Karpas-422 (cell line): Measurements from ENCODE around the gene SPDYE5. TPM values are rescaled to one million over a fixed set of nuclear protein-coding genes. Genes with fewer than 3 reads are reported as not detected.

ENCODE experiments used
- DNase-seq: peaks from one replicate; pipeline ENCODE4 v3.0.0-alpha.2; 2015
- H2AFZ ChIP-seq: fragments of 200-600 bp; sonication (generic); 2 replicates; pipeline ENCODE4 v1.6.1; 2014; ENCODE audit warnings: antibody characterized with exemption, low read length, mixed read lengths
- H3K27ac ChIP-seq: fragments of 200-600 bp; sonication (generic); 2 replicates; pipeline ENCODE4 v1.5.1; 2014; ENCODE audit warnings: mild to moderate bottlenecking, low read length, moderate library complexity
- H3K27me3 ChIP-seq: fragments of 200-600 bp; sonication (generic); 2 replicates; pipeline ENCODE4 v1.6.1; 2014; ENCODE audit warnings: low read length, mixed read lengths
- H3K36me3 ChIP-seq: fragments of 200-600 bp; sonication (generic); 2 replicates; pipeline ENCODE4 v1.6.1; 2014; ENCODE audit warnings: low read length, mixed read lengths; ENCODE audit not compliant: insufficient read depth
- H3K4me1 ChIP-seq: fragments of 200-600 bp; sonication (generic); 2 replicates; pipeline ENCODE4 v1.6.1; 2014; ENCODE audit warnings: mild to moderate bottlenecking, low read length, mixed read lengths
- H3K4me2 ChIP-seq: fragments of 200-600 bp; sonication (generic); 2 replicates; pipeline ENCODE4 v1.6.1; 2014; ENCODE audit warnings: low read length, low read depth, mild to moderate bottlenecking; ENCODE audit not compliant: poor library complexity, severe bottlenecking
- H3K4me3 ChIP-seq: fragments of 200-600 bp; sonication (generic); 2 replicates; pipeline ENCODE4 v1.5.1; 2014; ENCODE audit warnings: mild to moderate bottlenecking, antibody characterized with exemption, low read length, mixed read lengths
- H3K79me2 ChIP-seq: fragments of 200-600 bp; sonication (generic); 2 replicates; pipeline ENCODE4 v1.6.1; 2014; ENCODE audit warnings: mild to moderate bottlenecking, low read length, mixed read lengths
- H3K9ac ChIP-seq: fragments of 200-600 bp; sonication (generic); 2 replicates; pipeline ENCODE4 v1.6.0; 2014; ENCODE audit warnings: low read length
- H3K9me2 ChIP-seq: fragments of 200-600 bp; sonication (generic), shearing (Covaris generic); replicated peaks from 2 replicates; pipeline ENCODE4 v1.6.0; 2014; ENCODE audit warnings: mild to moderate bottlenecking, low read length, moderate library complexity; ENCODE audit not compliant: insufficient read depth
- H3K9me3 ChIP-seq: fragments of 300-700, 200-600 bp; sonication (generic); 2 replicates; pipeline ENCODE4 v1.6.1; 2014; ENCODE audit warnings: low read length, mixed read lengths
- H4K20me1 ChIP-seq: fragments of 200-600 bp; sonication (generic); 2 replicates; pipeline ENCODE4 v1.6.1; 2014; ENCODE audit warnings: mild to moderate bottlenecking, antibody characterized with exemption, low read length, low read depth; ENCODE audit not compliant: insufficient read depth
- total RNA-seq: library from RNA; depleted of rRNA; stranded (reverse); fragments of >200 nt; shearing (Covaris generic); gene quantifications from 2 replicates; pipeline ENCODE4 v1.2.3, GENCODE V29; 2014; ENCODE audit warnings: low replicate concordance

SPDYE5 gene
- total RNA-seq, 1 experiment from 2014 or later: not detected

DNA sequence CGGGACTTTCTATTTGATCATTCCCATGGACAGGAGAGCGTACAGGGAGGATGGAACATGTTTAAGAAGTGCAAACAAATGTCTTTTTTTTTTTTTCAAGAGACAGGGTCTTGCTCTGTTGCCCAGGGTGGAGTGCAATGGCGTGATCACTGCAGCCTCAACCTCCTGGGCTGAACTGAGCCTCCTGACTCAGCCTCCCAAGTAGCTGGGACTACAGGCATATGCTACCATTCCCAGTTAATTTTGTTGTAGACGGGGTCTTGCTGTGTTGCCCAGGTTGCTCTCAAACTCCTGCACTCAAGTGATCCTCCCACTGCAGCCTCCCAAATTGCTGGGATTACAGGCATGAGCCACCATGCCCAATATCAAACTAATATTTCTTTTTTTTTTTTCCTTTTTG, 40.5 kb downstream of the SPDYE5 start:
- peaks cover 16% of the 10 kb centered on the region for H3K4me1 ChIP-seq
- DNase-seq: no peak

GRCh38 chr7:75533926-75534325, 41.8 kb downstream of the SPDYE5 start:
- DNase-seq: no peak
- H3K36me3 ChIP-seq: no peaks in the 10 kb centered on the region
- no peak overlapping the region for H3K4me2 ChIP-seq
- H3K9ac ChIP-seq: no peak overlapping the region
- H3K4me3 ChIP-seq: no peak overlapping the region
- H3K27me3 ChIP-seq: no peaks in the 10 kb centered on the region
- H4K20me1 ChIP-seq: no peaks in the 10 kb centered on the region
- H3K79me2 ChIP-seq: no peaks in the 10 kb centered on the region
- no peak overlapping the region for H3K27ac ChIP-seq
- no peak overlapping the region for H2AFZ ChIP-seq
- H3K9me3 ChIP-seq: no peaks in the 10 kb centered on the region
- H3K4me1 ChIP-seq: peaks cover 12% of the 10 kb centered on the region
- H3K9me2 ChIP-seq: no peaks in the 10 kb centered on the region

More for the DNA sequence above, 40.5 kb downstream of the SPDYE5 start:
- H4K20me1 ChIP-seq: no peaks in the 10 kb centered on the region
- H3K9me2 ChIP-seq: no peaks in the 10 kb centered on the region
- no peaks in the 10 kb centered on the region for H3K27me3 ChIP-seq
- peaks cover 3% of the 10 kb centered on the region for H3K79me2 ChIP-seq
- no peak overlapping the region for H3K4me2 ChIP-seq
- no peak overlapping the region for H3K27ac ChIP-seq
- no peak overlapping the region for H3K9ac ChIP-seq
- H2AFZ ChIP-seq: no peak overlapping the region
- H3K36me3 ChIP-seq: no peaks in the 10 kb centered on the region
- H3K4me3 ChIP-seq: no peak overlapping the region
- no peaks in the 10 kb centered on the region for H3K9me3 ChIP-seq

DNA sequence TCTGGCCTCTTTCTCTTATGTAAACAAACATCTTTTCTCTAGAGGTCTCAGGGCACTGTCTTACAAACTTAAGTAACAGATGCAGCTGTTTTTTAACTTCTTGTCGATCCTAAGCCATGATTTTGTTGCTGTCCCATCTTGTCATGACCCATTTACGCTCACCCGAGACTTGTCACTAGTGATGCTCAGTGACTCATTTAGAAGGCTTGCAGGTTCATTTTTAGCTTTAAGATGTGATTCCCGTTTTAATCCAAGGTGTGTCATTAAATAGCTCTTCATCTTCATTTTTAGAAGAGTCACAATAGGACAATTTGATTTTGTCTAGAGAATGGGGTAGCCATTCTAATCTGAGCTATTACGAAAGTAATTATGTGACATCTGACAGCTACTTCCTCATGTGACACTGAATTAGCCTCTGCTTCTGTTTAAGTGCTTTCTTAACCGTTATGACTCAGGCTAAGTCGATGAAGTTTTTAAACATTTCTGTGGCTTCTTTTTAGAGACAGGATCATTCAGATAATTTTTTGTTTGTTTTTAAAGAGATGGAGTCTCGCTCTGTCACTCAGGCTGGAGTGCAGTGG, 42.7 kb downstream of the SPDYE5 start:
- DNase-seq: peak; percentile 69
- no peak overlapping the region for H3K9ac ChIP-seq

DNA sequence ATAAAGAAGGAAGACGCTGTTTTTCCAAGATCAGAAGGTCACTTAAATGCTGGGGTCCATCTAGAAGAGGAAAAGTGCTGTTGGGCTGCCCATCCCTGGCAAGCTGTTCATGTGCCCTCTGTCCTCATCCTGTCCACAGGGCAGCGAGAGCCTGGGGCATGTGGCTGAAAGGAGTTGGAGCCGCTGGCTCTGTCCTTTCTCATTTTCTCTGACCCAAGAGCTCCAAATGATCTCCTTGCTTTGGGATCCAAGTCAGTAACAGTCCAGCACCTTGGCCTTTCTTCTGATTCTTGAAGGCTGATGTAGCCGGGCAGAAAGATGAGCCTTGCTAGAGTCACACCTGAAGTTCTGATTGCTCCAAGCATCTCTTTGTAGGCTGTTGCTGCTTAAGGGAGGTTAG, 44.4 kb downstream of the SPDYE5 start:
- no peak overlapping the region for H3K4me3 ChIP-seq
- H3K9me3 ChIP-seq: no peaks in the 10 kb centered on the region
- no peak overlapping the region for H3K9ac ChIP-seq
- H2AFZ ChIP-seq: no peak overlapping the region
- no peak overlapping the region for H3K27ac ChIP-seq
- DNase-seq: no peak
- H3K27me3 ChIP-seq: no peaks in the 10 kb centered on the region
- no peaks in the 10 kb centered on the region for H3K79me2 ChIP-seq
- no peaks in the 10 kb centered on the region for H3K36me3 ChIP-seq
- H3K9me2 ChIP-seq: no peaks in the 10 kb centered on the region
- H4K20me1 ChIP-seq: no peaks in the 10 kb centered on the region
- H3K4me1 ChIP-seq: peaks cover 9% of the 10 kb centered on the region
- no peak overlapping the region for H3K4me2 ChIP-seq

More for the DNA sequence above, 42.7 kb downstream of the SPDYE5 start:
- Histone ChIP-seq H3K4me2 (peak overlapping the region; percentile 28), H3K79me2 (no peaks in the 10 kb centered on the region), H3K4me1 (peaks cover 12% of the 10 kb centered on the region), H3K27me3 (no peaks in the 10 kb centered on the region), H3K36me3 (no peaks in the 10 kb centered on the region), H3K4me3 (peak overlapping the region; percentile 37; the same call in 1 of the 2 replicates), H3K9me2 (no peaks in the 10 kb centered on the region), H3K27ac (no peak overlapping the region), H3K9me3 (no peaks in the 10 kb centered on the region), H4K20me1 (no peaks in the 10 kb centered on the region), H2AFZ (0 out of 2 replicates have a peak overlapping the region, but pooled peaks have one; percentile 33)

DNA sequence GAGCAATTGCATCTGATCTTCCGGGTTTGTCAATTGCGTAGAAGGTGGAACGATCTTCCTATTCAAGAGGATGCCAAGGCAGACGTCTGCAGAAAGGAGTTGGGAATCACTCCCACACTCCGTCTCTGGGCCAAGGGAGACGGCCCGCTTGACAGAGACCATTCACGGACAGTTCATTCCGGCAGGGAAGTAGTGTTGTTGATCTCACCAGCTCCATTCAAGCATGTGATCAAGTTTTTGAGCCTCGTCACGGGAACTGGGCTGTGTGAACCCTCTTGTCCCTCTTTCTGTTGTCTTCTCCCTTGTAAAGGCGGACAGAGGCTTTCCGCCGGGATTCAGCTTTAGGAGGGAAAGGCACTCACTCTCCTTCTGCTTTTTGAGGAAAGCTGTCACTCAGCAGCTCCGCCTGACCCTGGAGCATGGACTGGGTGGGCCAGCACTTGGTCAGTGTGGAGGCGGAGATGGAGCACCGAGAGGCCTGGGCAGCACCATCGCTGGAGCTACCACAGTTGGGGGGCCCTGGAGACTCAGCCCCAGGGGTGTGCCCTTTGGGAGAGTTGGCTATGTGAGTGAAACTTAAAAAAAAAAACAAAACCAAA, 44.9 kb downstream of the SPDYE5 start:
- Histone ChIP-seq H2AFZ (no peak overlapping the region), H3K27me3 (no peaks in the 10 kb centered on the region), H4K20me1 (no peaks in the 10 kb centered on the region), H3K36me3 (no peaks in the 10 kb centered on the region), H3K4me2 (no peak overlapping the region), H3K9ac (no peak overlapping the region), H3K4me1 (peaks cover 9% of the 10 kb centered on the region), H3K79me2 (no peaks in the 10 kb centered on the region), H3K9me3 (no peaks in the 10 kb centered on the region), H3K27ac (no peak overlapping the region), H3K4me3 (no peak overlapping the region), H3K9me2 (no peaks in the 10 kb centered on the region)
- DNase-seq: no peak

DNA sequence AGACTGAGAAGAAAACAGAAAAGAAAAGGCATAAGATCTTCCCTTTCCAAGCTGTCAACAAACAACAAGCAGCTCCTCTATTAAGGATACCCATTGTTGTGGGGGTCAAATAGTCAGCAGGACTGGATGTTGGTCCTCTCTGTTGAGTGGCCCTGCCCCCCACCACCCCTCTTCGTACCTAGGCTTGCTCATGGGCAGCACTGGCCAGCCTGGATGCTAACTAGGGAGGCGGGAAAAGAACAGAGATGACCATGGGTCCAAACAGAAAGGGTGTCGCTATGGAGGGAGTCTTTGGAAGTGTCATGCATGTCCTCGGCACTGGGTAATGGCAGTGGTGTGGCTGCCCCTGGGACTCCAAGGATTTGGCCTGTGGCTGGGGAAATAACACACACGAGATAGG, 45.6 kb downstream of the SPDYE5 start:
- no peaks in the 10 kb centered on the region for H3K27me3 ChIP-seq
- H3K9me2 ChIP-seq: no peaks in the 10 kb centered on the region
- peaks cover 9% of the 10 kb centered on the region for H3K4me1 ChIP-seq
- no peak for DNase-seq
- no peaks in the 10 kb centered on the region for H3K79me2 ChIP-seq
- no peak overlapping the region for H3K4me2 ChIP-seq
- no peaks in the 10 kb centered on the region for H3K9me3 ChIP-seq
- no peaks in the 10 kb centered on the region for H3K36me3 ChIP-seq
- no peak overlapping the region for H3K9ac ChIP-seq
- no peak overlapping the region for H3K27ac ChIP-seq
- H2AFZ ChIP-seq: no peak overlapping the region
- H4K20me1 ChIP-seq: no peaks in the 10 kb centered on the region
- no peak overlapping the region for H3K4me3 ChIP-seq

DNA sequence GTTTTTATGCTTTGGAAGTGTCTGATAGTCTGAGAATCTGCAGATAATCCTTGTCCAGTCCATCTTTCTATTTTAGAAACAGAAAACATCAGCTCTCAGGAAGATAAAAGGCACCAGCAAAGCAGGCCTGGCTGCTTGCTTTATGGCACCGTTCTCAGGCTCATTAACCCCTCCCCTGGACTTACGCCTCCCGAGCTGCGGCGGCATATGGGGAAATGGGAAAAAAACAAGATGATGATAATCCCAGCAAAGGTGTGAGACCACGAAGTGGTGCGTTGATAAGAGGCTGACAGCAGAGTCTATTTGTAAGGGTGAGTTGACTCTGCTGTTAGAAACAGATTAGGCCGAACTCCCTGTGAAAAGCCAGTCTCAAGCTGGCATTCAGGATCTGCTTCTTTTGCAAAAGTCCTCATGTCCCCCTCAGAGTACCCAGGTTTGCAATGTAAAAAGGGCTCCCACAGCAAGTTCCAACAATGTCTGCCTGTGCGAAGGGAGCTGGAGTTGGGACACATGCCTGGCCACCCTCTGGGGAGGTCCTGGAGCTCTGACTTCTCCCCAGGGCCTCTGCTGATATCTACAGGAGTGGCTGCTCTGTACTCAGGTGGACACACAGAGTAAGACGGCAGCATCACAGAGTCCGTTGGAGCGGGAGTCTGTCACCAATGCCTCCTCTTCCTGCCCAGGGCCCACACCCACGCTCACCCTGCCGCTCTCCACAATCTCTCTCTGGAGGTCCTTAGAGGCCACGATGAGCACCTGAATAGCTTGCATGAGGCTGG, 54.3 kb downstream of the SPDYE5 start:
- Histone ChIP-seq H3K27me3 (no peaks in the 10 kb centered on the region), H3K9me3 (no peaks in the 10 kb centered on the region), H3K9me2 (no peaks in the 10 kb centered on the region), H3K27ac (no peak overlapping the region), H3K36me3 (no peaks in the 10 kb centered on the region), H3K4me1 (no peaks in the 10 kb centered on the region), H3K79me2 (no peaks in the 10 kb centered on the region), H3K4me3 (no peak overlapping the region), H3K9ac (no peak overlapping the region), H3K4me2 (no peak overlapping the region), H2AFZ (no peak overlapping the region), H4K20me1 (no peaks in the 10 kb centered on the region)
- DNase-seq: no peak
